Transverse colon (tissue), 4 donors: Measurements from ENCODE around the gene PPIH.

ENCODE experiments used
- POLR2AphosphoS5 ChIP-seq, 3 donors: sonication (generic); formaldehyde crosslinking; IDR thresholded peaks; one replicate each; pipeline ENCODE4 v1.6.1; 2016; ENCODE audit warnings: antibody characterized with exemption in 3 of 3
- TF ChIP-seq, protein P1 (sequence below), 5 experiments: fragments of 200-600 bp in 3 of 5; fragments of 450-650 bp in 2 of 5; sonication (generic) in 3 of 5; IDR thresholded peaks; 1 replicate in 2 of 5; 2 replicates in 3 of 5; pipeline ENCODE4 v1.5.1; 2016 to 2017; ENCODE audit warnings: antibody characterized with exemption in 5 of 5, inconsistent platforms in 3 of 5, mild to moderate bottlenecking in 2 of 5, moderate library complexity in 1 of 5

DNA sequence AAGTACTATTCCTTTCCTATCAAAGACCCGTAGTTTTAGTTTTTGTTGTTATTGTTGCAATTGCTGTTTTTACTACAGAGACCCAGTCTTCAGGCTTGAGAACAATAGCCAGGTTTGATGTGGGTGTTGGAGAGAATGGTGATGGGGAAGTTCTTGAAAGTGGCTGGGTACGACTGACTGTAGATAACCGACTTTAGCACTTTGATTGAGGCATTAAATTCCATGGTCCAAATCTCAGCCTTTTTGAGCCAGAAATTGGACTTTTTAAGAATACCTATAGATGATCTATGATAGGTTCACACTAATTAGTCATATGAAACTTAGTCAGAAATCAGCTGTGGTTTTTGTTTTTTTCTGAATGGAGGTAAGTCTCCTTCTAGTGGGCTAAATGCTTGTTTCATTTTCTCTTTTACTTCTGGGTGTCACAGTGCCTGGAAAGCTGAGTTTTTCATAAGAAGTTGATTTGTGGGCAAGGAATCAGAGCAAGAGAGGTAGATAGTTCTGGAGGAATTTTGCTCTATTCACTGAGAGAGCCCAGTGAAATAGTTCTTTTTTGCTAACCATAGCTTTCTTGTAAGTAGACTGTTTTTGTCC is 2.8 kb downstream of the PPIH start:
- TF ChIP-seq, protein P1, sequence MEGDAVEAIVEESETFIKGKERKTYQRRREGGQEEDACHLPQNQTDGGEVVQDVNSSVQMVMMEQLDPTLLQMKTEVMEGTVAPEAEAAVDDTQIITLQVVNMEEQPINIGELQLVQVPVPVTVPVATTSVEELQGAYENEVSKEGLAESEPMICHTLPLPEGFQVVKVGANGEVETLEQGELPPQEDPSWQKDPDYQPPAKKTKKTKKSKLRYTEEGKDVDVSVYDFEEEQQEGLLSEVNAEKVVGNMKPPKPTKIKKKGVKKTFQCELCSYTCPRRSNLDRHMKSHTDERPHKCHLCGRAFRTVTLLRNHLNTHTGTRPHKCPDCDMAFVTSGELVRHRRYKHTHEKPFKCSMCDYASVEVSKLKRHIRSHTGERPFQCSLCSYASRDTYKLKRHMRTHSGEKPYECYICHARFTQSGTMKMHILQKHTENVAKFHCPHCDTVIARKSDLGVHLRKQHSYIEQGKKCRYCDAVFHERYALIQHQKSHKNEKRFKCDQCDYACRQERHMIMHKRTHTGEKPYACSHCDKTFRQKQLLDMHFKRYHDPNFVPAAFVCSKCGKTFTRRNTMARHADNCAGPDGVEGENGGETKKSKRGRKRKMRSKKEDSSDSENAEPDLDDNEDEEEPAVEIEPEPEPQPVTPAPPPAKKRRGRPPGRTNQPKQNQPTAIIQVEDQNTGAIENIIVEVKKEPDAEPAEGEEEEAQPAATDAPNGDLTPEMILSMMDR (IDR thresholded peaks at IDR 0.05), result no peak
- TF ChIP-seq POLR2AphosphoS5 (IDR thresholded peaks at IDR 0.05), result no peak
